HG02973 (cell line): ENCODE measurements around the gene DR1.
"Not testable (repeated sequence)": the region's sequence is repeated elsewhere in the genome, so short reads cannot be mapped to it uniquely, and the experiment has no call there.

Source experiments
- ATAC-seq: cut with Tn5 transposase; IDR thresholded peaks from one replicate; pipeline ENCODE4 v1.9.1; 2021; ENCODE audit warnings: moderate library complexity; ENCODE audit not compliant: unreplicated experiment

DR1 gene

GRCh38 chr1:93339171-93339697 is 6.5 kb upstream of the DR1 start:
- ATAC-seq = no peak

GRCh38 chr1:93340090-93340489 is 5.6 kb upstream of the DR1 start:
- ATAC-seq = no peak

DNA sequence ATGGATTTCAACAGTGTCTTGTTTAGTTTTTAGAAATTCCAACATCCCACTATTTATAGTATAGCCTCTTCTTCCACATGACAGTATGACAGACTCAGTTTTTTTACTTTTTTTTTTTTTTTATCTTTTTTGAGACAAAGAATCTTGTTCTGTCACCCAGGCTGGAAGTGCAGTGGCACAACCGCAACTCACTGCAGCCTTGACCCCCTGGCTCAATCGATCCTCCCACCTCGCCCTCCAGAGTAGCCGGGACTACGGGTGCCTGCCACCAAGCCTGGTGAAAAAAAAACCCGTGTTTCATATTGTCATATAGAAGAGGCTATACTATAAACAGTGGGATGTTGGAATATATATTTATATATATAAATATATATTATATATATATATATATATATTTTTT is 1.2 kb upstream of the DR1 start:
- ATAC-seq = no peak

DNA sequence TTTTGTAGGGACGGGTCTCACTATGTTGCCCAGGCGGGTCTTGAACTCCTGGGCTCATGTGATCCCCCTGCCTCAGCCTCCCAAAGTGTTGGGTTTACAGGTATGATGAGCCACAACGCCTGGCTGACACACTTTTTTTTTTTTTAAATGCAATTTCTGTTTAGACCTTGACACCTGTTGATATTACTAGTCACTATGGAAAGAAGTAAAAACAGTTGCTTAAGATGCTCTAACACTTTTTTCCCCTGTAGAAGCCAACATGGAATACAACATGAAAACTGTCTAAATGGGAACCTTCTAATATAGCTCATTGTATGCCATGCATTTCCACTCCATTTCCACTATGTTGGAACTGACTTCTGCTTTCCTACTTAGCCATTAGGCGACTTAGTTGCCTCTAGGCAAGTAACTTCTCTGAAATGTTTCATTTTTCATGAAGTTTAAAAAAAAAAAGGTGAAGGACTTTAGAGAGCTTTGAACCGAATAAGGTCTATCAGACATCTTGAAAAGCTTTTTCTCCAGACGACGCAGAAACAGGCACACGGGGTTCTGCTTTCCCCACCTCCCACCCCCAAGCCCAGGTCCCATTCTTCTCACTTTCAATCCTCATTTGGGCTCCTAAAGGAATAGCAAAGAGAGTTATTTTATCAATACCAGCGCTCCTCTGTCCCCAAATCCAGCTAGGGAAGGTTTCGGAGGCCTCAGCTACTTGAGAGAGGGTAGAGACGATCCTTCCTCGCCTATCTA is 648 bp upstream of the DR1 start:
- ATAC-seq = peak; percentile 2

- ATAC-seq = peak; percentile 30
Observed at GRCh38 chr1:93346421-93346993, 800 bp downstream of the DR1 start.

- no peak for ATAC-seq
Observed at GRCh38 chr1:93347334-93347899, 1.7 kb downstream of the DR1 start.

GRCh38 chr1:93348104-93348728 is 2.5 kb downstream of the DR1 start:
- ATAC-seq = no peak

- no peak for ATAC-seq
Observed at GRCh38 chr1:93349231-93350135, 3.8 kb downstream of the DR1 start.

DNA sequence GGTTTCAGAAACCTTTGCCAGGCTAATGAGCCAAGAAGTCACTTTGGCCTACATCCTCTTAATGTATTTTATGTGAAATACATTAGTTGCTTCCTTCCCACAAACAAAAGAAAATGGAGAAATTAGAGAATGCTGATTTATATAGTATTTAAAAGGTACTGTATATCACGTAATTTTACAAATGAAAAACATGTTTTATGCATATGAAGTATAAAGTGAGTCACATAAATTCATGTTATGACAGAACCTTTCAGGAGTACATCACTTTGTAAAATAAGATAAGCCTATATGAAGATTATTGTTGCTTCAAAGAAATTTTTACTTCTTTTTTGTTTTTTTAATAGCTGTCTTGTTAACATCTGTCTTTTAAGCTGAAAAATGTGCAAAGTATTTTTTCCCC is 4.6 kb downstream of the DR1 start:
- no peak for ATAC-seq

GRCh38 chr1:93350875-93351274 is 5.2 kb downstream of the DR1 start:
- ATAC-seq = no peak

- not testable (repeated sequence) for ATAC-seq
Observed at GRCh38 chr1:93351346-93351745, 5.6 kb downstream of the DR1 start.

DNA sequence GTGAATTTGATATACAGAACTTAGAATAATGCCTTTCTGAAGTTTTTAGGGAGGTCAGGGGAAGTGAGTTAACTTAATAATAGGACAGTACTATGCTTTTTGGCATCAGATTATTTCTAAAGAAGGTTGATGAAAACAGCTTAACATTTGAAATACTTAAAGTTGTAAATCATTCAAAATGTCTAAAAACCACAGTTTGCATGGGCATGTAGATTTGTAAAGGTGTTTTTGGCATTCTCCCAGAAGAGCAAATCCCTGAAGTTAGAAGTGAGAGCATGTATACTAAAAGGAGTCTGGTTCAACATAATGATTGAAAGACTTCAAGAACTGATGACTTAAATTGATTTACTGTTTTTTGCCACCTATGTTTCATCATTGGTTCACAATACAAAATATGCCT is 6.7 kb downstream of the DR1 start:
- ATAC-seq = no peak

GRCh38 chr1:93353286-93353685 is 7.6 kb downstream of the DR1 start:
- no peak for ATAC-seq

DNA sequence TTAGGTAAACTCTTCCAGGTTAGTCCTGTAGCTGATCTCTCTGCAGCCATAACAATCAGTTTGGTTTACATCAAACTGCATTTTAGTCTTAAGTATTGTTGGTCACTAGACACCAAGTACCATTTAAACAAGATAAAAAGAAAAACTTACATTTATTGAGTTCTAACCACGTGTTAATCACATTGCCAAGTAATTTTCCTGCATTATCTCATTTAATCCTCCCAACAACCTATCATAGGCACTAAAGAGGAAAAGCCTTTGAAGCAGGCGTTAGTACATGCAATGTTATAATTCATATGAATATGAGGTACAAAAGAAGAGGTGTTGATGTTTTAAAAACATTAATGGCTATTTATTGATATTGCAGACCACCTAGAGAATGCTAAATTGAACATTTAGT is 9.0 kb downstream of the DR1 start:
- no peak for ATAC-seq

DNA sequence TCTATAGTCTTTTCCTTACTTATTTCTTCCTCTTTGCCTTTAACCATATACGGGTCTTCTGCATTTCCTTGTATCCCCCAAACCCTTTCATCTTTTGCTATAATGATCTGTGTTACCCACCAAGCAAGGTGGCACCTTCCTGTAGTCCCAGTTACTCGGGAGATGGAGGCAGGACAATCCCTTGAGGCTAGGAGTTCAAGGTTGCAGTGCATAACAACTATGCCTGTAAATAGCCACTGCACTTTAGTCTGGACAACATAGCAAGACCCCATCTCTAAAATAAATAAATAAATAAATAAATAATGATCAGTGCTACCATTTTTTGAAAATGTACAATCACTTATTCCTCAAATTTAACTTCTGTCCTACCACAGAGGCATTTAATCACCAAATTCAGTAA is 11.5 kb downstream of the DR1 start:
- no peak for ATAC-seq

DNA sequence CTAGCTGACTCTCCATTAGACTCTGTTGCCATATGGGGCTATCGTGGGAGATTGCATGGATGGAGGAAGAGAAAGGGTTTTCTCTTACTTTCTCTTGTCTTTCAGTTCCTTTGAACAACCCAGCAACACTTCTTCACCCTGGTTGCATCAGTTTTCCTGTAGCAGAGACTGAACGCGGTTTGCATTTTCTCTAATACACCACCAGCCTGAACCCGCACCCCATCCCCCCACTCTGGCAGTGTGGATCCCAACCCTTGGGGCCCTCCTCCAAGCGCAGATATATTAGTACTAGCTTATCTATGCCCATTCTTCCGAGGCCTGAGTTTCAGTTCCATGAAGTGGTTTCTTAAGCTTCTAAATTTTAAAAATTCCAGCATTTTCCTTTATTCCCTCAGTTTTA is 12.6 kb downstream of the DR1 start:
- no peak for ATAC-seq

DNA sequence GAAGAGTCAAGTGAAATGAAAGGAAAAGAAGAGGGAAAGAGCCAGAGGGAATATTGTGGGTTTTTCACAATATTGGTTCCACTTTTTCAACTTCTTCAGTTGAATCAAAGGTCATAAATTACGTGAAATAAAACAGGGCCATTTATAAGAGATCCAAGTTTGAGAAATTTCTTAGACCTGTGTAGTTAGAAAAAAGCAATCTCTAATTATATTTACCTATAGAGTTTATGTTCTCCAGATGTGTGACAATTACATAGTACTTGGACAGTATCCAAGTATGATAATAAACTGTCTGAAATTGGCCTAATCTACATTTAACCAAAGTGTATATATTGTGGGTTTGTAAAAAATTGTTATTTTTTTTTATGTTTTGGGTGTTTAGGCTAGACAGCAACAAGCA is 14.4 kb downstream of the DR1 start:
- ATAC-seq = no peak

GRCh38 chr1:93362237-93362636 is 16.5 kb downstream of the DR1 start:
- ATAC-seq = no peak

GRCh38 chr1:93365813-93366212 is 20.1 kb downstream of the DR1 start:
- ATAC-seq = no peak

GRCh38 chr1:93369734-93370133 is 24.0 kb downstream of the DR1 start:
- no peak for ATAC-seq
